ENCODE results near the gene CLN5. TPM values are rescaled to one million over a fixed set of nuclear protein-coding genes. Genes with fewer than 3 reads are reported as not detected.

Gene CLN5
- total RNA-seq, 1 experiment from 2014 or later: 10.7 TPM

GRCh38 chr13:77000475-77000874, 8.6 kb downstream of the CLN5 start:
- Histone ChIP-seq H3K27me3 (ENCODE audit: insufficient read depth, low read depth) (no peaks in the 10 kb centered on the region), H3K79me2 (ENCODE audit: low read depth) (no peaks in the 10 kb centered on the region), H3K9me2 (ENCODE audit: insufficient read depth) (no peaks in the 10 kb centered on the region), H3K4me1 (replicated peaks; ENCODE audit: insufficient read depth) (no peaks in the 10 kb centered on the region), H3K4me2 (no peak overlapping the region), H3K9me3 (ENCODE audit: insufficient read depth, low read depth) (no peaks in the 10 kb centered on the region), H3K27ac (no peak overlapping the region), H3F3A (ENCODE audit: insufficient read depth, low read depth) (peaks cover 9% of the 10 kb centered on the region), H3K36me3 (ENCODE audit: low read depth) (peaks cover 8% of the 10 kb centered on the region), H4K20me1 (ENCODE audit: insufficient read depth) (peaks cover 4% of the 10 kb centered on the region; the same call in 1 of the 2 replicates), H3K4me3 (no peak overlapping the region), H2AFZ (no peak overlapping the region)
- intact Hi-C loops (cut with micrococcal nuclease; ENCODE audit: unreplicated experiment): no loop called here
- ChIA-PET POLR2A (ENCODE audit: unreplicated experiment) (interaction anchor here (0.6 kb wide), 1 partner anchor 27 kb away, joined by 5 read pairs; the partner anchor contains the start of gene FBXL3), CTCF (interaction anchor here (1.8 kb wide), 1 partner anchor 96 kb away, joined by 3 read pairs; no protein-coding TSS in a partner anchor)
- TF ChIP-seq, protein P1, sequence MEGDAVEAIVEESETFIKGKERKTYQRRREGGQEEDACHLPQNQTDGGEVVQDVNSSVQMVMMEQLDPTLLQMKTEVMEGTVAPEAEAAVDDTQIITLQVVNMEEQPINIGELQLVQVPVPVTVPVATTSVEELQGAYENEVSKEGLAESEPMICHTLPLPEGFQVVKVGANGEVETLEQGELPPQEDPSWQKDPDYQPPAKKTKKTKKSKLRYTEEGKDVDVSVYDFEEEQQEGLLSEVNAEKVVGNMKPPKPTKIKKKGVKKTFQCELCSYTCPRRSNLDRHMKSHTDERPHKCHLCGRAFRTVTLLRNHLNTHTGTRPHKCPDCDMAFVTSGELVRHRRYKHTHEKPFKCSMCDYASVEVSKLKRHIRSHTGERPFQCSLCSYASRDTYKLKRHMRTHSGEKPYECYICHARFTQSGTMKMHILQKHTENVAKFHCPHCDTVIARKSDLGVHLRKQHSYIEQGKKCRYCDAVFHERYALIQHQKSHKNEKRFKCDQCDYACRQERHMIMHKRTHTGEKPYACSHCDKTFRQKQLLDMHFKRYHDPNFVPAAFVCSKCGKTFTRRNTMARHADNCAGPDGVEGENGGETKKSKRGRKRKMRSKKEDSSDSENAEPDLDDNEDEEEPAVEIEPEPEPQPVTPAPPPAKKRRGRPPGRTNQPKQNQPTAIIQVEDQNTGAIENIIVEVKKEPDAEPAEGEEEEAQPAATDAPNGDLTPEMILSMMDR (conservative IDR thresholded peaks at IDR 0.05): no peak
- TF ChIP-seq EZH2 (IDR thresholded peaks at IDR 0.05; ENCODE audit: low read depth): no peak
- BruUV-seq (replicated peaks): no TSS peak
- DNase-seq: no peak

- no peak overlapping the region for H3K4me3 ChIP-seq
- H3K27ac ChIP-seq: no peak overlapping the region
- H3K36me3 ChIP-seq (ENCODE audit: low read depth): peaks cover 4% of the 10 kb centered on the region
- ChIA-PET POLR2A (ENCODE audit: unreplicated experiment) (no interaction called here), CTCF (interaction anchor here (1.8 kb wide), 1 partner anchor 97 kb away, joined by 3 read pairs; no protein-coding TSS in a partner anchor)
- no peak overlapping the region for H3K4me2 ChIP-seq
- H2AFZ ChIP-seq: no peak overlapping the region
- TF ChIP-seq, protein P1 (conservative IDR thresholded peaks at IDR 0.05): no peak
- TF ChIP-seq EZH2 (IDR thresholded peaks at IDR 0.05; ENCODE audit: low read depth): no peak
- no peaks in the 10 kb centered on the region for H3K27me3 ChIP-seq (ENCODE audit: insufficient read depth, low read depth)
- H4K20me1 ChIP-seq (ENCODE audit: insufficient read depth): peaks cover 4% of the 10 kb centered on the region; the same call in 1 of the 2 replicates
- peaks cover 13% of the 10 kb centered on the region for H3F3A ChIP-seq (ENCODE audit: insufficient read depth, low read depth)
- H3K4me1 ChIP-seq (replicated peaks; ENCODE audit: insufficient read depth): no peaks in the 10 kb centered on the region
- no peaks in the 10 kb centered on the region for H3K9me3 ChIP-seq (ENCODE audit: insufficient read depth, low read depth)
- BruUV-seq (replicated peaks): no TSS peak
- no peaks in the 10 kb centered on the region for H3K79me2 ChIP-seq (ENCODE audit: low read depth)
- no peaks in the 10 kb centered on the region for H3K9me2 ChIP-seq (ENCODE audit: insufficient read depth)
- no peak for DNase-seq
- intact Hi-C loops (cut with micrococcal nuclease; ENCODE audit: unreplicated experiment): no loop called here
Observed at GRCh38 chr13:77001540-77001939, 9.7 kb downstream of the CLN5 start.

DNA sequence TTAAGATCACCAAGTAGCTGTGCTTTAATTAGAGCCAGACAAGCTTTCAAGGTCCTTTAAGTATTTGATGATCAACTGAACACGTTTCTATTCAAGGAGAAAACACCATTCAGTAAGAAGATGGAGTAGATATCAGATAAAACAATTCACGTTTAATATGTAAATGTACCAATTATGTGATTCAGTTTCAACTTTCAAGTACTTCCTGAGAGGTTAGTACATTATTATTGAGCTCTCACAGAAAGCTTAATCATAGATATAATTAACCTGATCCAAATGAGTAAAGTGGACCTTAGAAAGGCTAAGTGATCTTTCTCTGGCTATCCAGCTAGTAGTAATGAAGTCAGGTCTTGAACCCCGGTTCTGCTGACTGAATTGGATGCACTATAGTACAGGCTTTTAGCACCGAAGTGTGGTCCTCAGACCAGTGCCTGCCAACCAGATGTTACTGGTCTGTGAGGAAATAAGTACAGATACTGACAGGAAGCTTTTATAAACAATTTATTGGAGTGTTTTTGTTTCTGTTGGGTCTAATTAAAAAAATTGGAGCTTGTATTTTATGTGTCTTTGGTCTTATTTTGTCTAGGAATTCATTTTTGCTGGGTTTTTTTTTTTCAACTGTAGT, 10.2 kb downstream of the CLN5 start:
- Histone ChIP-seq H4K20me1 (ENCODE audit: insufficient read depth) (peaks cover 4% of the 10 kb centered on the region; the same call in 1 of the 2 replicates), H3K9me2 (ENCODE audit: insufficient read depth) (no peaks in the 10 kb centered on the region), H3K4me3 (no peak overlapping the region), H3F3A (ENCODE audit: insufficient read depth, low read depth) (peaks cover 13% of the 10 kb centered on the region), H3K27ac (no peak overlapping the region), H3K36me3 (ENCODE audit: low read depth) (peaks cover 6% of the 10 kb centered on the region), H3K4me2 (no peak overlapping the region), H3K79me2 (ENCODE audit: low read depth) (no peaks in the 10 kb centered on the region), H3K9me3 (ENCODE audit: insufficient read depth, low read depth) (no peaks in the 10 kb centered on the region), H3K4me1 (replicated peaks; ENCODE audit: insufficient read depth) (no peaks in the 10 kb centered on the region), H2AFZ (no peak overlapping the region), H3K27me3 (ENCODE audit: insufficient read depth, low read depth) (no peaks in the 10 kb centered on the region)
- DNase-seq: no peak
- ChIA-PET CTCF (interaction anchor here (1.8 kb wide), 1 partner anchor 98 kb away, joined by 3 read pairs; no protein-coding TSS in a partner anchor), POLR2A (ENCODE audit: unreplicated experiment) (no interaction called here)
- intact Hi-C loops (cut with micrococcal nuclease; ENCODE audit: unreplicated experiment): loop anchor here (1.0 kb wide), 2 partner anchors 1126 to 1328 kb away; no protein-coding TSS in a partner anchor
- TF ChIP-seq EZH2 (IDR thresholded peaks at IDR 0.05; ENCODE audit: low read depth): no peak
- TF ChIP-seq, protein P1 (conservative IDR thresholded peaks at IDR 0.05): no peak
- BruUV-seq (replicated peaks): no TSS peak
